Hepatocyte (in vitro differentiated cells): ENCODE results near the gene EHD3. TPM values are rescaled to one million over a fixed set of nuclear protein-coding genes. Genes with fewer than 3 reads are reported as not detected.

Experiments
- DNase-seq: peaks from one replicate; pipeline ENCODE4 v3.0.0-alpha.2; 2016; ENCODE audit warnings: low spot score
- H2AFZ ChIP-seq: fragments of 200-600 bp; sonication (generic); 2 replicates; pipeline ENCODE4 v1.6.0; 2016; ENCODE audit warnings: antibody characterized with exemption, mild to moderate bottlenecking
- H3K27ac ChIP-seq: fragments of 200-600 bp; sonication (generic); 2 replicates; pipeline ENCODE4 v1.5.1; 2016; ENCODE audit warnings: mild to moderate bottlenecking
- H3K27me3 ChIP-seq: fragments of 200-600 bp; sonication (generic); 2 replicates; pipeline ENCODE4 v1.6.1; 2016
- H3K36me3 ChIP-seq: fragments of 200-600 bp; sonication (generic); replicated peaks from 2 replicates; pipeline ENCODE4 v1.5.1; 2016; ENCODE audit warnings: low read depth; ENCODE audit not compliant: insufficient read depth
- H3K4me1 ChIP-seq: fragments of 200-600 bp; sonication (generic); 2 replicates; pipeline ENCODE4 v1.5.1; 2016; ENCODE audit warnings: mild to moderate bottlenecking, moderate library complexity; ENCODE audit not compliant: insufficient read depth
- H3K4me2 ChIP-seq: fragments of 200-600 bp; sonication (generic); 2 replicates; pipeline ENCODE4 v1.6.0; 2016
- H3K4me3 ChIP-seq: fragments of 200-600 bp; sonication (generic); 2 replicates; pipeline ENCODE4 v1.5.1; 2016; ENCODE audit warnings: mild to moderate bottlenecking
- H3K79me2 ChIP-seq: fragments of 200-600 bp; sonication (generic); 2 replicates; pipeline ENCODE4 v1.6.0; 2017; ENCODE audit warnings: mild to moderate bottlenecking
- H3K9me2 ChIP-seq: fragments of 200-600 bp; sonication (generic); replicated peaks from 2 replicates; pipeline ENCODE4 v1.6.0; 2017; ENCODE audit warnings: mild to moderate bottlenecking; ENCODE audit not compliant: insufficient read depth
- H3K9me3 ChIP-seq: fragments of 200-600 bp; sonication (generic); 2 replicates; pipeline ENCODE4 v1.5.1; 2016; ENCODE audit warnings: low read depth, mild to moderate bottlenecking
- H4K20me1 ChIP-seq: fragments of 200-600 bp; sonication (generic); 2 replicates; pipeline ENCODE4 v1.6.0; 2016; ENCODE audit warnings: mild to moderate bottlenecking; ENCODE audit not compliant: insufficient read depth, poor library complexity, severe bottlenecking
- EZH2 ChIP-seq: fragments of 200-600 bp; sonication (generic); IDR thresholded peaks from 2 replicates; pipeline ENCODE4 v1.6.1; 2016; ENCODE audit warnings: antibody characterized with exemption, mild to moderate bottlenecking, borderline replicate concordance
- EZH2phosphoT487 ChIP-seq: fragments of 200-600 bp; sonication (generic); IDR thresholded peaks from one replicate; pipeline ENCODE4 v1.6.1; 2018; ENCODE audit warnings: antibody characterized with exemption, mild to moderate bottlenecking, low read depth, moderate library complexity; ENCODE audit not compliant: unreplicated experiment, severe bottlenecking
- WGBS: methylation state at CpG from one replicate; pipeline ENCODE4 v1.1.6; 2016; ENCODE audit warnings: low lambda C conversion rate; ENCODE audit errors: missing lambda C conversion rate; 5-methylcytosine and 5-hydroxymethylcytosine counted together
- polyA plus RNA-seq: library from polyadenylated mRNA; unstranded; fragments of >200 nt; fragmentation: Nextera tagmentation; extraction: Ambion mirVana; gene quantifications from 2 replicates; pipeline ENCODE4 v1.2.1, GENCODE V29; 2016
- total RNA-seq: library from RNA; depleted of rRNA; stranded (reverse); fragments of >200 nt; gene quantifications from 2 replicates; pipeline ENCODE4 v1.2.3, GENCODE V29; 2014
- TF ChIP-seq, protein P1 (sequence below): fragments of 200-600 bp; sonication (generic); IDR thresholded peaks from 2 replicates; pipeline ENCODE4 v1.5.1; 2016; ENCODE audit warnings: antibody characterized with exemption, mild to moderate bottlenecking; ENCODE audit not compliant: poor library complexity

Gene EHD3
- total and polyA plus RNA-seq, 2 experiments from 2014 or later, result 4.5 to 6.2 TPM

DNA sequence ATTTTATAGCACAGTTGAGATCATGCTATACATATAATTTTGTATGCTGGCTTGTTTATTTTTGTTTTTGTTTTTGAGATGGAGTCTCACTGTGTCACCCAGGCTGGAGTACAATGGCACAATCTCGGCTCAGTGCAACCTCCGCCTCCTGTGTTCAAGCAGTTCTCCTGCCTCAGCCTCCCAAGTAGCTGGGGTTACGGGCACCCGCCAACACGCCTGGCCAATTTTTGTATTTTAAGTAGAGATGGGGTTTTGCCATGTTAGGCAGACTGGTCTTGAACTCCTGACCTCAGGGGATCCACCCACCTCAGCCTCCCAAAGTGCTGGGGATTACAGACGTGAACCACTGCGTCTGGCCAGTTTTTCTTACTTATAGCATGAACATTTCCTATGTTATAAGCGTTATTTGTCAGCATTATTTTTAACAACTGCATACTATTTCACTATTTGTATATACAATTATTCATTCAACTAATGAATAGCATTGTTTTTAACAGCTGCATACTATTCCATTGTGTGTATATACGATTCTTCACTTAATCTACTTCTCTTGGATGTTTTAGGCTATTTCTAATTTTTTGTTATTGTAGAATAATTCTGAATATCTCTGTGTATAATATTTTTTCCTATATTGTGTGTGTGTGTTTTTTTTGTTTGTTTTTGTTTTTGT is 3.5 kb downstream of the EHD3 start:
- peaks cover 8% of the 10 kb centered on the region for H3K79me2 ChIP-seq
- TF ChIP-seq EZH2phosphoT487, result no peak
- no peak for TF ChIP-seq EZH2
- TF ChIP-seq, protein P1, sequence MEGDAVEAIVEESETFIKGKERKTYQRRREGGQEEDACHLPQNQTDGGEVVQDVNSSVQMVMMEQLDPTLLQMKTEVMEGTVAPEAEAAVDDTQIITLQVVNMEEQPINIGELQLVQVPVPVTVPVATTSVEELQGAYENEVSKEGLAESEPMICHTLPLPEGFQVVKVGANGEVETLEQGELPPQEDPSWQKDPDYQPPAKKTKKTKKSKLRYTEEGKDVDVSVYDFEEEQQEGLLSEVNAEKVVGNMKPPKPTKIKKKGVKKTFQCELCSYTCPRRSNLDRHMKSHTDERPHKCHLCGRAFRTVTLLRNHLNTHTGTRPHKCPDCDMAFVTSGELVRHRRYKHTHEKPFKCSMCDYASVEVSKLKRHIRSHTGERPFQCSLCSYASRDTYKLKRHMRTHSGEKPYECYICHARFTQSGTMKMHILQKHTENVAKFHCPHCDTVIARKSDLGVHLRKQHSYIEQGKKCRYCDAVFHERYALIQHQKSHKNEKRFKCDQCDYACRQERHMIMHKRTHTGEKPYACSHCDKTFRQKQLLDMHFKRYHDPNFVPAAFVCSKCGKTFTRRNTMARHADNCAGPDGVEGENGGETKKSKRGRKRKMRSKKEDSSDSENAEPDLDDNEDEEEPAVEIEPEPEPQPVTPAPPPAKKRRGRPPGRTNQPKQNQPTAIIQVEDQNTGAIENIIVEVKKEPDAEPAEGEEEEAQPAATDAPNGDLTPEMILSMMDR, result no peak
- H3K4me1 ChIP-seq, result peaks cover 6% of the 10 kb centered on the region
- no peaks in the 10 kb centered on the region for H3K9me3 ChIP-seq
- H3K27ac ChIP-seq, result no peak overlapping the region
- no peaks in the 10 kb centered on the region for H3K27me3 ChIP-seq
- no peaks in the 10 kb centered on the region for H4K20me1 ChIP-seq
- H3K9me2 ChIP-seq, result no peaks in the 10 kb centered on the region
- no peak overlapping the region for H3K4me3 ChIP-seq
- DNase-seq, result no peak
- no peak overlapping the region for H2AFZ ChIP-seq
- H3K36me3 ChIP-seq, result no peaks in the 10 kb centered on the region
- WGBS, result 96% methylated on average over 9 of the region's 9 CpGs
- H3K4me2 ChIP-seq, result no peak overlapping the region

DNA sequence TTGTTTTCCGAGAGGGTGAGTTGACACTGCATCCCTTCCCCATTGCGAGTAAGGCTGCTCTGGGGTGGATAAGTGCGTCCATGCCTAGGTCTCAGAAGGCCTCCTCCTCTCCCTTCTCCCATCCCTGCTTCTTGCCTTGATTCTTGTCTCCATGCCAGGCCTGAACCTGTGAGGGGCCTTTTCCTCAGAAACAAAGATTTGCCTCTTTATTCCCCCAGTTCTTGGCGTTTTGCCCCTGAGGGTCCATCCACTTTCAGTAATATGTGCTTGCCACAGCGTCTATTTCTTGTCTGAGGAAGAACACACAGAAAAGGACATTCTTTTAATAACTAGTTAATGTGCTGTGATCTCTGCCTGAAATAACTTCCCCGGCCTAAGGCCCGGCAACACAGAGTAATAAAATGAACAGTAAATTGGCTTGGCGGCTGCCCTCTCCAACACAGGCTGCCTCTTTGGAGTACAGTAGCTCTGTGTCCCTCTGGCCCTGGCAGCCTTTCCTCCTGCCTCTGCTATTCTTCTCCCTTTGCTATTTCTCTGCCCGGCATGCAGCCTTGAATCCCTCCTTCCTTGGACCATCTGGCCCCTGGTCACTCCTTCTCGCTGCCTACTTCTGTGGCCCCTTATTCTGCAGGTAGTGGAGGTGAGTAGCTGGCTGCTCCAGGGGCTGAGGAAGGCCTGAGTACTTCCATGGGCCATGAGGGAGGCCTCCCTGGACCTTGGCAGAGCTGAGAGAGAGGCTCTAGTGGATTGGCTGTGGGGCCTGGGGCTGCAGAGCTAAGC is 4.4 kb downstream of the EHD3 start:
- no peak overlapping the region for H3K4me3 ChIP-seq
- TF ChIP-seq, protein P1, result no peak
- TF ChIP-seq EZH2phosphoT487 (no peak), EZH2 (no peak)
- H3K27ac ChIP-seq, result no peak overlapping the region
- no peaks in the 10 kb centered on the region for H3K9me2 ChIP-seq
- H3K9me3 ChIP-seq, result no peaks in the 10 kb centered on the region
- H3K79me2 ChIP-seq, result peaks cover 8% of the 10 kb centered on the region
- DNase-seq, result no peak
- peaks cover 6% of the 10 kb centered on the region for H3K4me1 ChIP-seq
- no peaks in the 10 kb centered on the region for H3K36me3 ChIP-seq
- no peaks in the 10 kb centered on the region for H3K27me3 ChIP-seq
- H2AFZ ChIP-seq, result no peak overlapping the region
- no peaks in the 10 kb centered on the region for H4K20me1 ChIP-seq
- H3K4me2 ChIP-seq, result no peak overlapping the region
- WGBS, result 69% methylated on average over 10 of the region's 10 CpGs

DNA sequence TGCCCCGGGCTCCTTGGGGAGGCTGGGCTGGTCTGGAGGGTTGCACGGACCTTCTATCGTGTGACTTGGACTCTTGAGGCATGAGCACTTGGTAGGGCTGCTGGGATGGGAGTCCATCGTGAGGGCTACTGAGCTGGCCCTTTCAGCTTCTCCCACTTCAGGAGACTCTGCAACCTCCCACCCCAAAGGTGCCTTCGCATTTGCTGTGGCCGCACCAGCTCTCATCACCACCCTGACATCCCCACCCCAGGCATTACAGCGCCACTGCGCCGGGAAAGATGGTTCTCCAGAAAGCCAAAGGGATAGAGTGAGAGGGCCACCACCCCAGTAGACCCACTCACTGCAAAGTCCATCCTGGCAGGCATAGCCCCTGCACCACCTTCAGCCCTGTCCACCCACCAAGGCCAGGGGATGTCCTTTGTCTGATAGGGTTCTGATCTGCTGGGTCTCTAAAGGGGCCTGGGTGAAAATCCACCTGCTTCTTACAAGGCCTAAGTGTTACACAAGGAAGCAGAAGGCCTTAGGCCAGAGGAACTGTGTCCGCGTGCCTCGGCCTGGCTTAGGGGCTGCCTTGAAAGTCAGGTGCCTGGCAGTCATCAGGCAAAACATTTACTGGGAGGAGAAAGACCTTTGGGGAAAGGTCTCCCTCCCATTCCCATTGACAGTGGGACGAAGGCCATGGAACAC is 5.1 kb downstream of the EHD3 start:
- H3K27me3 ChIP-seq, result no peaks in the 10 kb centered on the region
- no peaks in the 10 kb centered on the region for H3K9me3 ChIP-seq
- no peak overlapping the region for H3K27ac ChIP-seq
- peaks cover 8% of the 10 kb centered on the region for H3K79me2 ChIP-seq
- no peaks in the 10 kb centered on the region for H3K36me3 ChIP-seq
- H3K4me3 ChIP-seq, result no peak overlapping the region
- no peaks in the 10 kb centered on the region for H4K20me1 ChIP-seq
- no peak overlapping the region for H3K4me2 ChIP-seq
- WGBS, result 95% methylated on average over 13 of the region's 13 CpGs
- no peak for DNase-seq
- no peak overlapping the region for H2AFZ ChIP-seq
- H3K4me1 ChIP-seq, result peaks cover 6% of the 10 kb centered on the region
- TF ChIP-seq EZH2phosphoT487 (no peak), EZH2 (no peak)
- TF ChIP-seq, protein P1, result no peak
- no peaks in the 10 kb centered on the region for H3K9me2 ChIP-seq
